ENCODE measurements around the gene SLITRK1.
A peak's percentile ranks its signal among the peaks of the same experiment; 100 is the strongest.

The SLITRK1 gene

DNA sequence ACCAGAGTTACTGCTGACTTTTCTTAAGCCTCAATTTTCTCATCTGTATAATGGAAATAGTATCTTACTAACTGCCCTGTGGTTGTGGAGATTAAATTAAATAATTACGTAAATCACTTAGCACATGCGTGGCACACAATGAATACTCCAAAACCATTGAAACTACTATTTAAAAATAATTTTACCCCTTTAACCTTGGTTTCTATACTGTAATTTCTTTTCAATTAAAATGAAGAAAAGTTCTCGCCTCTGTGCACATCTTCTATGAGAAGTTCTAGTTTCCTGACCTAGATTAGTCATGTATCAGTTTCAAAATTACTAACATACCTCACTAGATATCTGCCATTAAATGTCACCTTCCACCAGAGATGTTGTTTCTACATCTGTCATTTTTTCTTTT lies 5.7 kb downstream of the SLITRK1 start:
- no peak for TF ChIP-seq CTCF (IDR thresholded peaks at IDR 0.05; ENCODE audit: extremely low read depth, insufficient read depth, missing control alignments)
- DNase-seq (ENCODE audit: low spot score) = peak; percentile 28
- in situ Hi-C loops (cut with MboI; ENCODE audit: low pct_unique_long_range_greater_than_20kb, low sequenced_read_pairs, unreplicated experiment) = no loop called here

DNA sequence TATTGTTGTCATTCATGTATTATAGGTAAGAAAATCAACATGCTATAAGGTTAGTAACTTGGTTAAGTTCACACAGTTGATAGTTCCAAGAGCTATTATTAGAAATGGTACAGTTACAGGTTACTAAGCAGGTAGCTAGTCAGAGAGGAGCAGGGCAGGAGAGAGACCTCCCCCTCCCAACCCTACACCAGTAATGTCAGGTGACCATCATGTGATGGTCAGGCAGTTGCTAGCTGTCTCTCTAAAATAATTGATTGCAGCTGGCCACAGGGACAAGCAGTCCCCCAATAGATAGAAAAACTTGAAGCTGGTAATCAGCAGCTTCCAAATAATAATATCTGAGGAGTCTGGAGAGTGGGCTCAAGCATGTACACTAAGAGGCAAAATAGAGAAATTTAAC lies 14.6 kb downstream of the SLITRK1 start:
- in situ Hi-C loops (cut with MboI; ENCODE audit: low pct_unique_long_range_greater_than_20kb, low sequenced_read_pairs, unreplicated experiment) = no loop called here
- no peak for DNase-seq (ENCODE audit: low spot score)
- no peak for TF ChIP-seq CTCF (IDR thresholded peaks at IDR 0.05; ENCODE audit: extremely low read depth, insufficient read depth, missing control alignments)

- in situ Hi-C loops (cut with MboI; ENCODE audit: low pct_unique_long_range_greater_than_20kb, low sequenced_read_pairs, unreplicated experiment) = no loop called here
- TF ChIP-seq CTCF (IDR thresholded peaks at IDR 0.05; ENCODE audit: extremely low read depth, insufficient read depth, missing control alignments) = no peak
- DNase-seq (ENCODE audit: low spot score) = no peak
Observed at GRCh38 chr13:83865161-83866137, 16.8 kb downstream of the SLITRK1 start.

- in situ Hi-C loops (cut with MboI; ENCODE audit: low pct_unique_long_range_greater_than_20kb, low sequenced_read_pairs, unreplicated experiment) = no loop called here
- no peak for DNase-seq (ENCODE audit: low spot score)
- no peak for TF ChIP-seq CTCF (IDR thresholded peaks at IDR 0.05; ENCODE audit: extremely low read depth, insufficient read depth, missing control alignments)
Observed at GRCh38 chr13:83853771-83854170, 28.5 kb downstream of the SLITRK1 start.

DNA sequence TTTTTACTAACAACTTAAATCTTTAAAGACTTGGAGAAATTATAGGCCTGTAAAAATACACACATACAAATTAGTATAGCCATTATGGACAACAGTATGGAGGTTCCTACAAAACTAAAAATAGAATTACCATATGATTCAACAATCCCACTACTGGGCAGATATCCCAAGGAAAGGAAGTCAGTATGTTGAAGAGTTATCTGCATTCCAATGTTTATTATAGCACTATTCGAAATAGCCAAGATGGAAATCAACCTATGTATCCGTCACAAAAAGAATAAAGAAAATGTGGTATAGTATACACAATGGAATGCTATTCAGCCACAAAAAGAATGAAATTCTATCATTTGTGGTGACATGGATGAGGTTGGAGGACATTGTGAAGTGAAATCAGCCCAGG lies 37.2 kb downstream of the SLITRK1 start:
- in situ Hi-C loops (cut with MboI; ENCODE audit: low pct_unique_long_range_greater_than_20kb, low sequenced_read_pairs, unreplicated experiment) = no loop called here
- no peak for TF ChIP-seq CTCF (IDR thresholded peaks at IDR 0.05; ENCODE audit: extremely low read depth, insufficient read depth, missing control alignments)
- no peak for DNase-seq (ENCODE audit: low spot score)

GRCh38 chr13:83839146-83839545 lies 43.1 kb downstream of the SLITRK1 start:
- in situ Hi-C loops (cut with MboI; ENCODE audit: low pct_unique_long_range_greater_than_20kb, low sequenced_read_pairs, unreplicated experiment) = no loop called here
- no peak for TF ChIP-seq CTCF (IDR thresholded peaks at IDR 0.05; ENCODE audit: extremely low read depth, insufficient read depth, missing control alignments)
- no peak for DNase-seq (ENCODE audit: low spot score)

Data from GM13977 (cell line).